Adipocyte (in vitro differentiated cells): ENCODE data around the gene HTT-AS.

Experiments used
- DNase-seq: peaks from one replicate; pipeline ENCODE4 v3.0.0-alpha.2; 2015; ENCODE audit warnings: low read depth
- H3K27me3 ChIP-seq: replicated peaks from 2 replicates; pipeline ENCODE4 v1.7.0; 2013; ENCODE audit warnings: mild to moderate bottlenecking, low read length, moderate library complexity; ENCODE audit not compliant: control insufficient read depth, insufficient read depth
- H3K36me3 ChIP-seq: 2 replicates; pipeline ENCODE4 v1.7.0; 2013; ENCODE audit warnings: low read length, mild to moderate bottlenecking, moderate library complexity; ENCODE audit not compliant: control insufficient read depth, insufficient read depth, severe bottlenecking
- H3K4me1 ChIP-seq: 2 replicates; pipeline ENCODE4 v1.7.0; 2013; ENCODE audit warnings: mild to moderate bottlenecking, low read length, moderate library complexity; ENCODE audit not compliant: control insufficient read depth, insufficient read depth
- H3K4me3 ChIP-seq: 2 replicates; pipeline ENCODE4 v1.7.0; 2013; ENCODE audit warnings: mild to moderate bottlenecking, low read length, moderate library complexity
- H3K9ac ChIP-seq: 2 replicates; pipeline ENCODE4 v1.7.0; 2013; ENCODE audit warnings: mild to moderate bottlenecking, low read length, moderate library complexity
- H3K9me3 ChIP-seq: 2 replicates; pipeline ENCODE4 v1.7.0; 2013; ENCODE audit warnings: mild to moderate bottlenecking, low read length, moderate library complexity; ENCODE audit not compliant: control insufficient read depth

HTT-AS gene

DNA sequence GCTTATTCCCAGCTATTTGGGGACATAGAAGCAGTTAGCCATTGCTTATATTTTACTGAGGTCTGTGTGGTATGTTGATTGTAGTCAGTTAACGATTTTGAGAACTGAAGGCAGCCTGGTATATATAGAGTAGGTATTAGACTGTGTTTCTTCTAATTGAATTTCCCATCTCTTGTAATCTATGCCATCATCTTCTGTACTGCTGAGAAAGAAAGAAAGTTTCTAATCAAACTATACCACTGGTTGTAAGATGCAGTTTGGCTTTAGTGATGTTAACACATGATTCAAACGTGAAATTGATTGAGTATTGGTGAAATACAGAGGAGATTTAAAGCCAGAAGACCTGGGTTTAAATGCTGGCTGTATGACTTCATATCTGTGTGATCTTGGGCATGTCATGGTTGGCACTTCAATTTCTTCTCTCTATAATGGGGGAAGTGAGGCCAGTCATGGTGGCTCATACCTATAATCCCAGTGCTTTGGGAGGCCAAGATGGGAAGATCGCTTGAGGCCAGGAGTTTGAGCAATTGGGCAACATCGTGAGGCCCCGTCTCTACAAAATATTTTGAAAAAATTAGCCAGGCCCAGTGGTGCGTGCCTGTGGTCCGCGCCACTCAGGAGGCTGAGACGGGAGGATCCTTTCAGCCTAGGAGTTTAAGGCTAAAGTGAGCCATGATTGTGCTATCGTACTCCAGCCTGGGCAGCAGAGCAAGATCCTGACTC, 11.8 kb upstream of the HTT-AS start:
- H3K4me1 ChIP-seq, result peaks cover 4% of the 10 kb centered on the region
- H3K9ac ChIP-seq, result no peak overlapping the region
- H3K4me3 ChIP-seq, result no peak overlapping the region
- H3K36me3 ChIP-seq, result peaks cover 14% of the 10 kb centered on the region
- H3K9me3 ChIP-seq, result no peaks in the 10 kb centered on the region
- H3K27me3 ChIP-seq, result no peaks in the 10 kb centered on the region
- DNase-seq, result no peak

DNA sequence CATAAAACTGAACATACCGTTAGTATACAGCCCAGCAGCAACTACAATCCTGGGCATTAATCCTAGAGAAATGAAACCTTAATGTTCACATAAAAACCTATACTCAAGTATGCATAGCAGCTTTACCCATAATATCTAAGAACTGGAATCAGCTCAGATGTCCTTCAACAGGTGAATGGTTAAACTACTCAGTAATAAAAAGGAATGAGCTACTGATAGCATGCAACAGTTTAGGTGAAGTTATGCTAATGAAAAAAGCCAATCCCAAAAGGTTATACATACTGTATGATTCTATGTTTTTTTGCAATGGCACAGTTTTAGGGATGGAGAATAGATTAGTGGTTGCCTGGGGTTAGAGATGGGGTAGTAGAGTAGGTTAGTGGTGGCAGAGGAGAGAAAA, 9.4 kb upstream of the HTT-AS start:
- H3K36me3 ChIP-seq, result peaks cover 10% of the 10 kb centered on the region
- no peak overlapping the region for H3K9ac ChIP-seq
- no peak overlapping the region for H3K4me3 ChIP-seq
- H3K9me3 ChIP-seq, result no peaks in the 10 kb centered on the region
- DNase-seq, result no peak
- peaks cover 4% of the 10 kb centered on the region for H3K4me1 ChIP-seq
- no peaks in the 10 kb centered on the region for H3K27me3 ChIP-seq

DNA sequence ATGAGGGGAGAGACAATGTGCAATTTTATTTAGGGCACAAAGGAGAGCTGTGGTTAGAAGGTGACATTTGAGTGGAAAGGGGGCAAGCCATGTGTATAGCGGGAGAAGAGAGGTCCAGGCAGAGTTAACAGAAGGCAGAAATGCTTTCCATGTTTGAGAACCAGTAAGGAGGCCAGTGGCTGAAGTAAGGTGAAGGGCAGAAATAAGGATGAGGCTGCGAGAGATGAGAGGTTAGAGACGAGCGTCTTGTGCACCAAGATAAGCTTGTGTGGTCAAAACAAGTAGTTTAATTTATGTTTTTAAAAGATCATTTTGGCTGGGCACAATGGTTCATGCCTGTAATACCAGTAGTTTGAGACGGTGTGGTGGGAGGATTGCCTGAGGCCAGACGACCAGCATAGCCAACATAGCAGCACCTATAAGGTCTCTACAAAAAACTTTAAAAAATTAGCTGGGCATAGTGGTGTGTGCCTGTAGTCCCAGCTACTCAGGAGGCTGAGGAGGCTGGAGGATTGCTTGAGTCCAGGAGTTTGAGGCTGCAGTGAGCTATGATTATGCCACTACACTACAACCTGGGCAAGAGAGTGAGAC, 8.7 kb upstream of the HTT-AS start:
- H3K9ac ChIP-seq, result no peak overlapping the region
- no peaks in the 10 kb centered on the region for H3K27me3 ChIP-seq
- peaks cover 4% of the 10 kb centered on the region for H3K4me1 ChIP-seq
- H3K9me3 ChIP-seq, result no peaks in the 10 kb centered on the region
- no peak for DNase-seq
- no peak overlapping the region for H3K4me3 ChIP-seq
- H3K36me3 ChIP-seq, result peaks cover 5% of the 10 kb centered on the region

DNA sequence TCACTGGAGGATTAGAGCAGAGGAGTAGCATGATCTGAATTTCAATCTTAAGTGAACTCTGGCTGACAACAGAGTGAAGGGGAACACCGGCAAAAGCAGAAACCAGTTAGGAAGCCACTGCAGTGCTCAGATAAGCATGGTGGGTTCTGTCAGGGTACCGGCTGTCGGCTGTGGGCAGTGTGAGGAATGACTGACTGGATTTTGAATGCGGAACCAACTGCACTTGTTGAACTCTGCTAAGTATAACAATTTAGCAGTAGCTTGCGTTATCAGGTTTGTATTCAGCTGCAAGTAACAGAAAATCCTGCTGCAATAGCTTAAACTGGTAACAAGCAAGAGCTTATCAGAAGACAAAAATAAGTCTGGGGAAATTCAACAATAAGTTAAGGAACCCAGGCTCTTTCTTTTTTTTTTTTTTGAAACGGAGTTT, 5.4 kb upstream of the HTT-AS start:
- DNase-seq, result no peak
- H3K36me3 ChIP-seq, result no peaks in the 10 kb centered on the region
- no peaks in the 10 kb centered on the region for H3K9me3 ChIP-seq
- H3K27me3 ChIP-seq, result no peaks in the 10 kb centered on the region
- H3K4me3 ChIP-seq, result no peak overlapping the region
- no peak overlapping the region for H3K9ac ChIP-seq
- H3K4me1 ChIP-seq, result peaks cover 13% of the 10 kb centered on the region

DNA sequence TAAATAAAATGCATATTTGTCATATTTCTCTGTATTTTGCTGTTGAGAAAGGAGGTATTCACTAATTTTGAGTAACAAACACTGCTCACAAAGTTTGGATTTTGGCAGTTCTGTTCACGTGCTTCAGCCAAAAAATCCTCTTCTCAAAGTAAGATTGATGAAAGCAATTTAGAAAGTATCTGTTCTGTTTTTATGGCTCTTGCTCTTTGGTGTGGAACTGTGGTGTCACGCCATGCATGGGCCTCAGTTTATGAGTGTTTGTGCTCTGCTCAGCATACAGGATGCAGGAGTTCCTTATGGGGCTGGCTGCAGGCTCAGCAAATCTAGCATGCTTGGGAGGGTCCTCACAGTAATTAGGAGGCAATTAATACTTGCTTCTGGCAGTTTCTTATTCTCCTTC, 3.5 kb upstream of the HTT-AS start:
- no peak for DNase-seq
- H3K4me1 ChIP-seq, result peaks cover 13% of the 10 kb centered on the region
- no peaks in the 10 kb centered on the region for H3K36me3 ChIP-seq
- H3K27me3 ChIP-seq, result no peaks in the 10 kb centered on the region
- H3K9ac ChIP-seq, result no peak overlapping the region
- H3K4me3 ChIP-seq, result no peak overlapping the region
- no peaks in the 10 kb centered on the region for H3K9me3 ChIP-seq

DNA sequence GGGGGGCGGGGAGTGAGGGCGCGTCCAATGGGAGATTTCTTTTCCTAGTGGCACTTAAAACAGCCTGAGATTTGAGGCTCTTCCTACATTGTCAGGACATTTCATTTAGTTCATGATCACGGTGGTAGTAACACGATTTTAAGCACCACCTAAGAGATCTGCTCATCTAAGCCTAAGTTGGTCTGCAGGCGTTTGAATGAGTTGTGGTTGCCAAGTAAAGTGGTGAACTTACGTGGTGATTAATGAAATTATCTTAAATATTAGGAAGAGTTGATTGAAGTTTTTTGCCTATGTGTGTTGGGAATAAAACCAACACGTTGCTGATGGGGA, 1.3 kb upstream of the HTT-AS start:
- peak overlapping the region; percentile 96 for H3K4me3 ChIP-seq
- DNase-seq, result no peak

DNA sequence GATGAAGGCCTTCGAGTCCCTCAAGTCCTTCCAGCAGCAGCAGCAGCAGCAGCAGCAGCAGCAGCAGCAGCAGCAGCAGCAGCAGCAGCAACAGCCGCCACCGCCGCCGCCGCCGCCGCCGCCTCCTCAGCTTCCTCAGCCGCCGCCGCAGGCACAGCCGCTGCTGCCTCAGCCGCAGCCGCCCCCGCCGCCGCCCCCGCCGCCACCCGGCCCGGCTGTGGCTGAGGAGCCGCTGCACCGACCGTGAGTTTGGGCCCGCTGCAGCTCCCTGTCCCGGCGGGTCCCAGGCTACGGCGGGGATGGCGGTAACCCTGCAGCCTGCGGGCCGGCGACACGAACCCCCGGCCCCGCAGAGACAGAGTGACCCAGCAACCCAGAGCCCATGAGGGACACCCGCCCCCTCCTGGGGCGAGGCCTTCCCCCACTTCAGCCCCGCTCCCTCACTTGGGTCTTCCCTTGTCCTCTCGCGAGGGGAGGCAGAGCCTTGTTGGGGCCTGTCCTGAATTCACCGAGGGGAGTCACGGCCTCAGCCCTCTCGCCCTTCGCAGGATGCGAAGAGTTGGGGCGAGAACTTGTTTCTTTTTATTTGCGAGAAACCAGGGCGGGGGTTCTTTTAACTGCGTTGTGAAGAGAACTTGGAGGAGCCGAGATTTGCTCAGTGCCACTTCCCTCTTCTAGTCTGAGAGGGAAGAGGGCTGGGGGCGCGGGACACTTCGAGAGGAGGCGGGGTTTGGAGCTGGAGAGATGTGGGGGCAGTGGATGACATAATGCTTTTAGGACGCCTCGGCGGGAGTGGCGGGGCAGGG, 711 bp upstream of the HTT-AS start:
- Histone ChIP-seq H3K9me3 (no peaks in the 10 kb centered on the region), H3K36me3 (no peaks in the 10 kb centered on the region), H3K27me3 (no peaks in the 10 kb centered on the region), H3K9ac (peak overlapping the region; percentile 93), H3K4me1 (peaks cover 13% of the 10 kb centered on the region), H3K4me3 (peak overlapping the region; percentile 96)
- peak; percentile 88 for DNase-seq

More for the DNA sequence above, 1.3 kb upstream of the HTT-AS start:
- H3K27me3 ChIP-seq, result no peaks in the 10 kb centered on the region
- H3K4me1 ChIP-seq, result peaks cover 13% of the 10 kb centered on the region
- peak overlapping the region; percentile 83 for H3K9ac ChIP-seq
- H3K9me3 ChIP-seq, result no peaks in the 10 kb centered on the region
- no peaks in the 10 kb centered on the region for H3K36me3 ChIP-seq

DNA sequence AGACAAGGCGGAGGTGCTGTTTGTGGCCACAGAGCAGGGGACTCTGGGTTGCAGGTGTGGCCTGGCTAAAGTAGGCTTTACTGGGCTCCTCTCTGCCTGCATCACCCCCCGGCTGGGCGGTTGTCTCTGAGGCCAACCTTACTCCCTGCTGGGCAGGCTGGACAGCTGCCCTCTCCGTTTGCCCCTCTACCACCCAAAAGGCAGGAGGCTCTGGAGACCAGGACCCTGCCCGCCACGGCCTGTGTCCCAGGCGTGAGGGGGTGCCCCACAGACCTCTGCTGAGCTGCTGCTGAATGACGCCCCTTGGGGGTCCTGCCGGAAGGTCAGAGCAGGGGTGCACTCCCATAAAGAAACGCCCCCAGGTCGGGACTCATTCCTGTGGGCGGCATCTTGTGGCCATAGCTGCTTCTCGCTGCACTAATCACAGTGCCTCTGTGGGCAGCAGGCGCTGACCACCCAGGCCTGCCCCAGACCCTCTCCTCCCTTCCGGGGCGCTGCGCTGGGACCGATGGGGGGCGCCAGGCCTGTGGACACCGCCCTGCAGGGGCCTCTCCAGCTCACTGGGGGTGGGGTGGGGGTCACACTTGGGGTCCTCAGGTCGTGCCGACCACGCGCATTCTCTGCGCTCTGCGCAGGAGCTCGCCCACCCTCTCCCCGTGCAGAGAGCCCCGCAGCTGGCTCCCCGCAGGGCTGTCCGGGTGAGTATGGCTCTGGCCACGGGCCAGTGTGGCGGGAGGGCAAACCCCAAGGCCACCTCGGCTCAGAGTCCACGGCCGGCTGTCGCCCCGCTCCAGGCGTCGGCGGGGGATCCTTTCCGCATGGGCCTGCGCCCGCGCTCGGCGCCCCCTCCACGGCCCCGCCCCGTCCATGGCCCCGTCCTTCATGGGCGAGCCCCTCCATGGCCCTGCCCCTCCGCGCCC, 920 bp downstream of the HTT-AS start:
- Histone ChIP-seq H3K9me3 (no peaks in the 10 kb centered on the region), H3K27me3 (no peaks in the 10 kb centered on the region), H3K4me3 (peak overlapping the region; percentile 81), H3K9ac (peak overlapping the region; percentile 83), H3K4me1 (peaks cover 13% of the 10 kb centered on the region), H3K36me3 (no peaks in the 10 kb centered on the region)
- DNase-seq, result peak; percentile 13

DNA sequence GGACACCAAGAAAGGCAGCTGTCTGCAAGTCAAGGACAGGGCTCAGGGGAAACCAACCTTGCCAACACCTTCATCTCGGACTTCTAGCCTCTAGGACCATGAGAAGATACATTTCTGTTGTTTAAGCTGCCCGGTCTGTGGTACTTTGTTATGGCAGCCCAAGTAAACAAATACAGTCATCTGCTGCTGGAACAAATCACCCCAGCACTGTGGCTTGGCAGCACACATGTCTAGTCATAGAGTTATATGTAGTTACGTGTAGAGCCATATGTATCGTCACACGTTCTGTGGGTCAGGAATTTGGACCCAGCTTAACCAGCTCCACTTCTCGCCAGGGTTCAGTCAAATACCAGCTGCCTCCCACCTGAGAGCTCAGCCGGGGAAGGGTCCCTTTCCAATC, 2.5 kb downstream of the HTT-AS start:
- DNase-seq, result no peak
- Histone ChIP-seq H3K9me3 (no peaks in the 10 kb centered on the region), H3K27me3 (no peaks in the 10 kb centered on the region), H3K9ac (no peak overlapping the region), H3K4me3 (no peak overlapping the region), H3K36me3 (no peaks in the 10 kb centered on the region), H3K4me1 (peaks cover 12% of the 10 kb centered on the region)

DNA sequence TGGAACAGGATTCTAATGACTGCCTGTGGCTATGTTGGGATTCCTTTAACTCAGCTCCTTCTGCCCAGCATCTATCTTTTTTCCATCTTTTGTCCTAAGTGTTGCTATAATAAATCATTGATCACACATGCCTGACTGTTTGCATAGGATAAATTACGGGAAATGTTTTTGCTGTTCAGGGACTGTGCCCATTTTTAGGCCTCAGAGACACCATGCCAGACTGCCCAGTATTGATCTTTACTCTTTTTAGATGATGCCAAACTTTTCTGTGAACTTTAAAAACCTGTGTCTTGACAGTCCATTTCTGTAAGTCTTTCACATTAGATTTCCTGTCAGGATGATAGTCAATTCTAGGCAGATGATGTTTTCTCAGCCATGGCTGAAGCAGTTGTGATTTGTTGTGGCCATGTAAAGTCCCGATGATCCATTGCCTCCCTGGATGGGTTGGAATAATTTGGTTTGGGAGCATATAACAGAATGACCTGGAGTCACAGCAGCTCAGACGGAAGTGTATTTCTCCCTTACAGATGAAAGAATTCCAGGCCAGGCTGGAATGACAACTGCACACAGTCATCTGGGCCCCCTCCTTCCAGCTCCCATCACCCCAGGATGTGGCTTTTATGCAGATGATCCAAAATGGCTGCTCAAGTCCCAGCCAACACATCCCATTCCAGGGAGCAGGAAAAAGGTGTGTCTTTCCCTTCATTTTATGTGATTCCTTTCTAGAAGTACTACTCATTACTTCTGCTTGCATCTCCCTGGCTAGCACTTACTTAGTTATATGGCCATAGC, 3.4 kb downstream of the HTT-AS start:
- Histone ChIP-seq H3K9me3 (no peaks in the 10 kb centered on the region), H3K4me3 (no peak overlapping the region), H3K36me3 (no peaks in the 10 kb centered on the region), H3K4me1 (peaks cover 3% of the 10 kb centered on the region), H3K9ac (no peak overlapping the region), H3K27me3 (no peaks in the 10 kb centered on the region)
- no peak for DNase-seq
